Stimulated activated CD4-positive, alpha-beta T cell treated with anti-CD3 and anti-CD28 coated beads, Interleukin-15, amount 100 ng/mL, for 24 hours (primary cell): ENCODE results near the gene TASOR2.

Experiments
- DNase-seq: peaks from one replicate; pipeline ENCODE4 v3.0.0-alpha.2; 2020

TASOR2 gene, protein sequence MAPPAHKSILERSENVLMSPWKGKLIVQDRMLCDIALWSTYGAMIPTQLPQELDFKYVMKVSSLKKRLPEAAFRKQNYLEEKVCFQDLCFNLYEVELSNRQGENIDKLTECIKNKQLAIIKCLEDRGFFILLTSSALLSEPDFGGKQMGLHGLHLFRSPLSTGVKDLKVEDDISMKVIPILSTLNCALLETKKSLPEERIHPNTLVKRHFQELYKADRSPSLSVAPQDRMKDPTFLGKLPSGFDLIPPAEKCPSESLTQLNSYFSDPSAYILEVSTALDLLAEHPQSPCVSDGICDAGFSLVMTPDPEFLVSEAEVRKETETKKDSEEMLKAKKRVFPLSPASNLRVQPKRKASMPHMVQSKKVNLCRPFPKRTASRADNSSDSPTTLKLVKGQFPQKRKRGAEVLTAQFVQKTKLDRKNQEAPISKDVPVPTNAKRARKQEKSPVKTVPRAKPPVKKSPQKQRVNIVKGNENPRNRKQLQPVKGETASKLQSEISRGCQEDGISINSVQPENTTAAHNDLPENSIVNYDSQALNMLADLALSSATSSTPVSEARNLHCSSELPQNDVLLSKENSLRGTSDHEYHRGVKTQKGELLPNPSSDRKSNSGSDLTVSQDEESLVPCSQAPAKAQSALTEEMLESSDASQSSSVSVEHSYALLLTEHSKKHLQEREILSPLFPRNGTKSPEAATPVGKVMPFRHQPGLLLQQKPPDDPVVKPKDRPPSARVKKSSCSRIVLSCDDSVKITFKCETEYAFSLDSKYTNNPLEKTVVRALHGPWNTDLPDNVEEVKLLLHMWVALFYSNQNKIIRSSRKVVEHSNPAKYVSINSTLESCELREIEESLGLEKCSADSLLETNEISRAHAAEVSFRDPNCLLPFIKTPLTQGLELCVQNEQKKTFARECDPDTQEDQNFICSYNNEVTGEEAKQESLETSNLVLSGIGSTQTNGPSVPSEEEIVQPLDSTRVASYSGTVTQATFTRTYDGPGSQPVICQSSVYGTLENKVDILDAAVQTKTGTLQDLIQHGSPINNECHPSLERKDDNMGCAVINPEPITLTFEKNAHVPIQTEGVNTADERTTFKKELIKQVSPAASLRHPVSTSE (N-terminal part only)

DNA sequence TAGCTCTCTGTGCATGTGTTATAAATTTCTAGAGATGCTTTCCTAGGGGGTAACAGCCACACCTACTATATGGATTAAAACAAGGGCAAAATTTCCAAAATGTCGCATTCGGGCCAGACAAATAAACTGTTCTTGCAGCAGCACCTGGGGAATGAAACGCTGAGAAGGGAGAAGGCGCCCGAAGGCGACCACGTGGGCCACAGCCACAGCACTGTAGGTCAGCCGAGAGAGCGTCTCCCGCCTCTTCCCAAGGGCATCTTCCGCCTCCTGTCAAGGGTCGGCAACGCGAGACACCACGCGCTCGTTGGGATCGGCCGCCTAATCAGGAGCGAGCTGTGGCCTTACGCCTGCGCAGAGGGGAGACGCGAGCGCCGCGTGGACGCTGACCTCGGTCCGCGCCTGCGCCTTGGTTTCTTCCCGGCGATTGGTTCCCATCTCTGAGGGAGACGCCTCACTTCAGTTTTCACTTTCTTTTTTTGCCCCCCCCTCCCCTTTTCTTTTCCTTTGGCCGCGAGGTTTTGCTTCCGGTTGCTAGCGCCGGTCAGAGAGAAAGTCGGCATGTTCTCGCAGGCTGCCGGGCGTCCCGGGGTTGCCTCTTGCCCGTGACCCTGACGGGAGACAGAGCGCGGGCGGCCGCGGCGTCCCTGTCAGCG is at the start of gene TASOR2:
Gene TASOR2 (plus strand): TSS at position 521 of the 653 bp plus-strand sequence. CDS start 35,805 bp downstream, outside the sequence.
- DNase-seq, result peak; percentile 99

DNA sequence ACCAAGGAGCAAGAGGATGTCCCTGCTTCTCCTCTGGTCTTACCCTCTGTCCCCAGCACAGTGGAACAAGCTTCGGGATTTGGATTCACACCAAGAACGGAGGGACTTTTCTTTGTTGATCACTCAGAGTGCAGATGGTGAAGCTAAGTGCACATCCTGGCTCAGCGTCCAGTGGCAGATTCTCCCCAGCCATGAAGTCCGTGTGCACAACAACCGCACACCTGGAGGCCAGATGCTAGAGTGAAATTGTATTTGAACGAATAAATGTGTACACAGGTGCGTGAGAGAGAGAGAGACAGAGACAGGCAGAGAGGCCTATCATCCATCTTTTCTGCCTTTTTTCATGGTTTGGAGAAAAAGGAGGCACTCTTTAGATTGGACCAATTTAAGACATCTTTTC is 49.7 kb upstream of the TASOR2 start:
- no peak for DNase-seq

DNA sequence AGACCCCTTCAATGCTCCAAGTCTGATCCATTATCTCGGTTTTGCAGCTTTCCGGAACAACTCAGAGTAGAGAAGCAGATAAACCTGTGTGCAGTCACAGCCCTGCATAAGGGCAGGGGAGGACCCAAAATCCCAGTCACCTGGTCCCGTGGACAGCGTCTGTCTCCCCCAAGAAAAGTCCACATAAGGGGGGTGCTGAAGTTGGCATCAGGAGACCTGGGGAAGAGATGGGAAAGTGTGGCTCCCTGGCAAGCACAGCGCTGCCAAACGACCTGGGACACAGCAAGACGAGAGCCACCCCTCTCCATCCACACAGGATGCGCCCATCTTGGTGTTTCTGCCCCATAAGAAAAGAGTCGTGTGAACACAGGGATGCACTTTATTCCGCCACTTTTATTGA is 46.1 kb upstream of the TASOR2 start:
- no peak for DNase-seq

DNA sequence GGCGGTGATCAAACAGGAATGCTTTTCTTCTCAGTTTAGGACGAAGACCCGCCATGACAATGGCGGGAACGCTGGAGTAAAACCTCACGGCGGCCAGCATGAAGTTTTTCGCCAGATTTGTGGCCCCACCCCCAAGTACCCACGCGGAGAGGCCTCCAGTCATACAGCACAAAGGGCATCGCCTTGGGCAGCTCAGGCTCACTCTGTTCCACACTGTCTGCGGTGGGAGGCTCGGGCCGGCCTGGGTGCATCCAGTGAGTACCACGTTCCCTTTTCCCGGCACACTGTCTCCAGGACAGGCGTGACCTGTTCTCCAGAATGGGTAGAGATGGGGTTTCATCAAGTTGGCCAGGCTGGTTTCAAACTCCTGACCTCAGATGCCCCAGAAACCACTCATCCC is 45.6 kb upstream of the TASOR2 start:
- DNase-seq, result no peak

DNA sequence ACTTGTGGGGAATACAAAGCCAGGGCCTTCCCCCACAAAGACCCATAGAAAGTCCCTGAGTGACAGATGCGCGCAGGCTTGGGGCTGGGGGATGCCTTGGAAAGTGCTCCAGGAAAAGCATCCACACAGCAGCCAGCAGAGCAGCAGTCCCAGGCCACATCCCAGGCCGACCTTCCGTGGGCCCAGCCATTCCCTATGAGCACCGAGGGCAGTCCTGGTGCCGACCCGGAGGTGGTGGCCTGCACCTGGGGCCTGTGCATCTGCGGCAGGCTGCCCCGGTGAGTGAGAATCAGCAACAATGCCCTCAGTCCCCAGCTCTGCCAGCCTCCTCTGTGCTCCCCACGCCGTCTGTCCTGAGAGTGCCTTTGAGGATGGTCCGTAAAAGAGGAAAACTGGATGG is 44.6 kb upstream of the TASOR2 start:
- no peak for DNase-seq

GRCh38 chr10:5640501-5640900 is 44.1 kb upstream of the TASOR2 start:
- DNase-seq, result no peak

DNA sequence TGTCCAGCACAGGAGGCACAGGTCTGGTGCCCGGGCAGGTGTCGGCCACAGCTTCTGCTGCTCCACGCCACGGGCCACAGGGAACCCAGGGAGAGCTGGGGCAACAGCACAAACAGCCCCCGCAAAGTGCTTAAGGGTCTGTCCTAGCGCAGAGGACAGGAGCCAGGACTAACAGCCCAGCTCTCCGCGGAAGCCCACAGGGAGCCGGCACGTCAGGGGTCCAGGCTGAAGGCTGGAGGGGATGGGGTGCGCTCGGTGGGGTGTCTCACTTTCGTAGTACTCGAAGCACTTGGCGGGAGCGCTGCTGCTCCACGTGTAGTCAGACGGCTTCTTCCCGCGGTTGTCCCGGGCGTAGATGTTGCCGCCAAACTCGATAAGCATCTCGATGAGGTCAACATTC is 43.1 kb upstream of the TASOR2 start:
- no peak for DNase-seq

DNA sequence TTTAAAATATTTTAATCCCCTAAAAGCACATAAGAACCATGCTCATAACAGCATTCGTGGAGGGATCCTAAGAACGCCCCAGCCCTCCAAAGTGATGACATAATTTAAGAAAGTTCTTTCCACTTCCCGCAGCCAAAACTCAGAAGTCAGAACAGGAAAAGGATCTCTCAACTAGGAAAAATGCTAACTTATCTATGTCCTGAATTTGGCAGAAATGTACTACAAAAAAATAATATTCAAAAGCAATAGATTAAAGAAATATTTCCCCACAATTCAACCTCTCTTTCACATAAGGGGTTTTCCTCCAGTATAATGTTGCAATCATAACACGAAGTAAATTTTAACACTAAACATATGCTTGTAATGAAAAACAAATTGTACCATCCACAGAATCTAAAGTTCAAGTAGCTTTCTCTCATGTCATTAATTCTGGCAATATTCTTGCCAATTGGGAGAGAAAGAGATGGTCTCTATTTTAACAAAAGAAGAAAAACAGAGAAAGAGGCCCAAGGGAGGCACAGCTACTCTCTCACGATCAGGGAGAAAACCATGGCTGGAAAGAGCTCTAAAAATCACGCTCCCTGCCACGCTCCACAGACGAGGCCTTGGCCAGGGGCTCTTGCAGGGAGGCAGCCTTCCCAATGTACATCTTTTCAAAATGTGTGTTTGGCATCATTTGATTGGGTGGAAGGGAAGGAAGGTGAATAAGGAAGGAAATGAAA is 41.1 kb upstream of the TASOR2 start:
- no peak for DNase-seq

DNA sequence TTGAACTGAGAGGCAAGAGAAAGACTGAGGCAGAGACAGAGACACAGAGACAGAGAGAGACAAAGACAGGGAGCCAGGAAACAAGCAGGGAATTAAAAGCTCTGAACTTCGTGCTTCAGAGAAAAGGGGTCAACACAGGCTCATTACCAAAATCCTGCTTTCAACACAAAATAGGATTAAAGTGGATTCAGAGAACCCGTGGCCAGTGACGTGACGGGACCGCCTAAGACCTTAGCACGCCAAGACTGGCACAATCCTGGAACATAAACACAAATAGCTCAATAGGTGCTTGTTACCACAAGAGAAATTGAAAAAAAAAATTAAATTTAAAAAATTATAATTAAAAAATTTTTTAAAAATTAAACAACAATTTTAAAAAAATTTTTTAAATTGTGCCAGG is 39.7 kb upstream of the TASOR2 start:
- DNase-seq, result no peak

- no peak for DNase-seq
Observed at GRCh38 chr10:5645375-5645774, 39.3 kb upstream of the TASOR2 start.

- DNase-seq, result no peak
Observed at GRCh38 chr10:5645944-5646617, 38.6 kb upstream of the TASOR2 start.

- no peak for DNase-seq
Observed at GRCh38 chr10:5647507-5648240, 37.0 kb upstream of the TASOR2 start.

GRCh38 chr10:5648494-5649457 is 35.9 kb upstream of the TASOR2 start:
- DNase-seq, result no peak

- no peak for DNase-seq
Observed at GRCh38 chr10:5649746-5650145, 34.9 kb upstream of the TASOR2 start.

- DNase-seq, result no peak
Observed at GRCh38 chr10:5650664-5651387, 33.8 kb upstream of the TASOR2 start.

DNA sequence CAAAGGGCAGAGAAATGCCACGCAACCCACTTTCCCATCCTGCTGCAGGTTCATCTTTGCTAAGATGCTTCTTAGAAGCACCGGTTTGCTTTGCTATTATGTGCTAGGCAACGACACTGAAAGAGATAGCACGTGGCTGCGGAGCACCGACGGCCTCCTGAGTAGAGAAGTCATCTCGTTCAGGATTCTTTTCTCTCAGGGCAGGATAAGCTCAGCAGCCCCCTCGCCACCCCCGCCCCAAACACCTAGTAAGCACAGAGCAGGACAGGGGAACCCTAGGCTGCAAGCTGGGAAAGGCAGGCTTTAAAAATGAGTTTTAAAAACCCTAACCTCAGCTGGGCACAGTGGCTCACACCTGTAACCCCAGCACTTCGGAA is 33.3 kb upstream of the TASOR2 start:
- no peak for DNase-seq

- no peak for DNase-seq
Observed at GRCh38 chr10:5652746-5653145, 31.9 kb upstream of the TASOR2 start.

DNA sequence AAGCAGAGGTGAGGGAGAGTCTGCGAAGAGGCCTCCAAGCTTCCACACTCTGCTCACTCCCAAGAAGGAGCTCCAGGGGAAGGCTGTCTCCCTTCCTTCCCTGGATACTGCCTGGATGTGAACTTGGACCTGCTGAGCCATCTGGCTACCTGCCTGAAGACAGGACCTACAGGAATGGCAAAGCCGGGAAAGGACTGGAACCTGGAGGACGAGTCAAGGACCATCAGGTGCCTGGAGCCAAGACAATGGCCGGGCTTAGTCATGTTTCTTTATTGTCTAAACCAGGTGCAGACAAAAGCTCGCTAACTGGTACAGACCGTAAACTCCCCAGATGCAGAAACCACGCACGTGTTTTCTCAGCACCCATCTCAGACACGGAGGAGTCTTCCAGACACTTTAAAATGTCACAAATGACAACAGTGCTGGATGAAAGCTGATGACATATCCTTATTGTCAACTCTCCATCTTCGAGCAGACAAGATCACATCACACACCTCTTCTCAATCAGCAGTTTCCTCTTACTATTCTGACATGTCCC is 30.4 kb upstream of the TASOR2 start:
- DNase-seq, result no peak

- no peak for DNase-seq
Observed at GRCh38 chr10:5655121-5655520, 29.5 kb upstream of the TASOR2 start.
